Ureter (tissue), 1 donor: ENCODE measurements around the gene TRIOBP. TPM values are rescaled to one million over a fixed set of nuclear protein-coding genes. Genes with fewer than 3 reads are reported as not detected.

Experiments
- DNase-seq: peaks from one replicate; pipeline ENCODE4 v3.0.0-alpha.2; 2020; ENCODE audit warnings: low spot score
- total RNA-seq: library from RNA; stranded (reverse); gene quantifications from one replicate; pipeline ENCODE4 v1.2.4, GENCODE V29; 2023
- donor health status: DM: yes; HTN: yes; CAD: no.

The TRIOBP gene
- total RNA-seq, 1 donor from 2014 or later: 108 TPM

GRCh38 chr22:37824674-37825641 is 128.1 kb downstream of the TRIOBP start:
- no peak for DNase-seq

Other genes with a start within 250 kb of the TRIOBP start
- 20.3 TPM for gene MFNG, start 210.7 kb upstream of the TRIOBP start, total RNA-seq
- 14.9 TPM for gene CARD10, start 177.6 kb upstream of the TRIOBP start, total RNA-seq
- gene CDC42EP1, start 136.6 kb upstream of the TRIOBP start, total RNA-seq: 33.4 TPM
- gene LGALS2, start 117.0 kb upstream of the TRIOBP start, total RNA-seq: not detected
- gene GGA1, start 88.2 kb upstream of the TRIOBP start, total RNA-seq: 68.9 TPM
- gene SH3BP1, start 57.4 kb upstream of the TRIOBP start, total RNA-seq: 56.2 TPM
- 5.2 TPM for gene PDXP, start 38.3 kb upstream of the TRIOBP start, total RNA-seq
- gene LGALS1, start 21.4 kb upstream of the TRIOBP start, total RNA-seq: 396 TPM
- gene NOL12, start 10.7 kb upstream of the TRIOBP start, total RNA-seq: 36.8 TPM
- gene GCAT, start 110.9 kb downstream of the TRIOBP start, total RNA-seq: 13.4 TPM
- gene GALR3, start 126.3 kb downstream of the TRIOBP start, total RNA-seq: not detected
- gene ANKRD54, start 147.3 kb downstream of the TRIOBP start, total RNA-seq: 26.9 TPM
- 544 TPM for gene EIF3L, start 152.4 kb downstream of the TRIOBP start, total RNA-seq
- 80.2 TPM for gene MICALL1, start 209.2 kb downstream of the TRIOBP start, total RNA-seq